NCI-H2107 treated with DMSO at 0.1 percent for 48 hours (cell line): ENCODE measurements around the gene XPO6.

ENCODE experiments used
- DNase-seq: peaks from one replicate; lab custom pipeline; 2025; ENCODE audit not compliant: unreplicated experiment; lab: John Stamatoyannopoulos, UW

XPO6 gene

GRCh38 chr16:28208824-28209223, 2.9 kb downstream of the XPO6 start:
- DNase-seq: no peak

- DNase-seq: no peak
Measured at GRCh38 chr16:28208131-28208530, 3.6 kb downstream of the XPO6 start.

DNA sequence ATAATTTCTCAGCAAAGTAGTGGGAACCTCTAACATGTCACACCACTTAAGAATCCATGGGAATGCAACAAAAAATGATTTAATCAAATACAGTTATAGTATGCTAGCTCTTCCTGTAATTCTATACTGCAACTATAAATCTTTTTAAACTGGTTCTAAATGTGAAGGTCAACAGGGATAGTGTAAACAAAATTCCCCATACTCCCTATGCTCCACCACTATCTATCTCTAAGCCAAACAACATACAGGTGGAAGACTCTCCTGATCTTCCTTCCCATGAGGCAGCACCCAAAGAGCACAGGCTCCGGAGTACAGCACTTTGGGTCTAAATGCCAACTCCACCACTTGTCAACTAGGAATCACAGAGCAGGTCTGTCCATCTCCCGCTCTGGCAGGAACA, 4.4 kb downstream of the XPO6 start:
- DNase-seq: no peak

DNA sequence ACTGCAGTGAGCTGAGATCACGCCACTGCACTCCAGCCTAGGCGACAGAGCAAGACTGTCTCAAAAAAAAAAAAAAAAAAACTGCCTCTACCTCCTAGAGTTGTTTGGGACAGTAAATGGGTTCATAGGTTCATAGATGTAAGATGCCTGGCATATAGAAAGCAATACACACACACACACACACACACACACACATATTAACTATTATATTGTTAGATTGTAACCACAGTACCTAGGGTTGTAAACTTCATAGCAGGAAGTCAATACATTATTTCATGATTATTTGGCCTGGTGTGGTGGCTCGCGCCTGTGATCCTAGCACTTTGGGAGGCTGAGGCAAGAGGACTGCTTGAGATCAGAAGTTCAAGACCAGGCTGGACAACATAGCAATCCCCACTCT, 5.8 kb downstream of the XPO6 start:
- no peak for DNase-seq

DNA sequence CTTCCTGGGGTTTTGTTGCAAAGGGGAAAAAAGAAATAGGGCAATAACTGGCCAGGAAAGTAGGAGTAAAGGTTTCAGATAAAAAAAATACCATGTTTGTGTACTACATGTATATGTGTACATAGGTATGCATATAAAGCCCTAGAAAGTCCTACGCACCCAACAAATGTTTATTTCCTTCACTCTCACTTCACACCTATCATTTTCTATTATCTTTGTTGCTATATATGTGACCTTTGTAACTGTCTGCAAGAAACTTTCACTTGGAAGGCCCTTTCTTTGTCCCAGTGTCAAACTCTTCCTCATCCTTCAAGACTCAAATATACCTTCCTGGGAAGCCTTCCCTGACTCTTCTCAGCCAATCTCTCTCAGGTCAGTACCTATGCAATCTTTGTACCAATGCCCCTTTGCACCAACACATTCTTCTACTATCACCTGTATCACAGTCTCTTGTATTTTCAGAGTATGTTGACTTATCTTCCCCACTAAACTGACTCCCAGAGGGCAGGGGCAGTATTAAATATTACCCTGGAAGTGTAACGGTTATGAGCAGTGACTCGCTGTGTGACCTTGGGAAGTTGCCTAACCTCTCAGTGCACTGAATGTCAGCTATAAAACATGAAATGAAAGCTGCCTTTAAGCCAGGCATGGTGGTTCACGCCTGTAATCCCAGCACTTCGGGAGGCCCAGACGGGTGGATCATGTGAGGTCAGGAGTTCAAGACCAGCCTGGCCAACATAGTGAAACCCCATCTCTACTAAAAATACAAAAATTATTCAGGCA, 6.5 kb downstream of the XPO6 start:
- no peak for DNase-seq

DNA sequence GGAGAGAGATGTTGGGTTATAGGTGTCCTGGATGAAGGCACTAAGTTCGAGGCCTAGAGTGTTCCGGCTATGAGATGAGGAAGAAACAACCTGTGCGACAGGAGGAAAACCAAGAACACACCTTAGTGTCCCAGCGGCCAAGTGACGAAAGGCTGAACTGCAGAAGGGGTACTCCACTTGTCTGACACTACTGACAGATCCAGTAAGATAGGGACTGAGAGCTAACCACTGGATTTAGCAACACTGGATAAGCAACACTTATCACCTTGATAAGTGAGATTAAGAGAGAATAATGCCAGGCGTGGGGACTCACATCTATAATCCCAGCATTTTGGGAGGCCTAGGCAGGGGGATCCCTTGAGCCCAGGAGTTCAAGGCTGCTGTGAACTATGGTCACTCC, 7.1 kb downstream of the XPO6 start:
- DNase-seq: no peak

DNA sequence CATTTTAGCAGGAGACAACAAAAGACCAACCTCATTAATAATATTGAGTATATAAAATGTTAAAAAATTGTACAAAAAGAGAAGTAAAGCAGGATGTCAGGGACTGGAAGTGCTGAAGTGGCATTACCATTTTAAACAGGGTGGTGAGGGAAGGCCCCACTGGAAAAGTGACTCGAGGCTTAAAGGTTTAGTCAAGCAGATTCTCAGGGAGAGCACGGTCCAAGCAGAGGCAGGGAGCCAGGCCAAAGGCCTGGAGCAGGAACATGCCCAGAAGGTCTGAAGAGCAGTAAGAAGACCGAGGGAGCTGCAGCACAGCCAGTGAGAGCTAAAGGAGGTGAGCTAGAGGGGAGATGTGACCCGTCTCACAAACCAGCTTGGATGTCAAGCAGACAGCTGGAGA, 7.6 kb downstream of the XPO6 start:
- no peak for DNase-seq

GRCh38 chr16:28202147-28202746, 9.5 kb downstream of the XPO6 start:
- DNase-seq: no peak

DNA sequence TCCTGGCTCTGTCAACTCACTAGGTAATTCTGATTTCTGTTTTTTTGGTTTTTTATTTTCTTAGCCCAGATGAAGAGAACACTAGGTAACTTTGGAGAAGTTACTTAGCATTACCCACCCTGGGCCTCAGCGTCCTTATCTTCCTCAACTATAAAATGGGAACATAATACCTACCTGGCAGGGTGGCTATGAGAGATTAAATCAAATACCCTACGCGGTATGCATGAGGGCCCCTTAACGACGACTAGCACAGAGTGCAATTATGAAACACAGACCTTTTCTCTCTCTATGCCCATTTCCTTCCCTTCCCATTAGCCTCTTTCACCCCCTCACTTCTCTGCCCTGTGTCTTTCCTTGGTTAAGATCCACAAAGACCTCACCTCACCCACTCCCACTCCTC, 11.1 kb downstream of the XPO6 start:
- DNase-seq: no peak

- DNase-seq: no peak
Measured at GRCh38 chr16:28196387-28196987, 15.3 kb downstream of the XPO6 start.

DNA sequence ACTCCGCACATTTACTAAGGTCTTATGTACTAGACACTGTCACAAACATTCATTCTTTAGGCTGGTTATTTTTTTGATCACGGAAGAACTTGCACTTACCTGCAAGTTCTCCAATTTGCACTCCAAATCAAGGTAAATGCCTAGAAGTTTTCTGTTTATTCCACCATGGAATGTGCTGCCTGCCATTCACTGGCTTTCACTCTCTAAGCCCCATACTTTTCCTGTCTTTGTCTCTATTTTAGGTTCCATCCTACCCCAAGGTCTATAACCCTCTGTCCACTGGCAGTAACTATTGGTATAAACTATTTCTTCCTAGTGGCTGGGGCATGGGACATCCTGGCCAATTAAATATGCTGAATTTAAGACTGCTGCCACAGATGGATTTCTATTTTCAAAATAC, 15.9 kb downstream of the XPO6 start:
- DNase-seq: no peak

DNA sequence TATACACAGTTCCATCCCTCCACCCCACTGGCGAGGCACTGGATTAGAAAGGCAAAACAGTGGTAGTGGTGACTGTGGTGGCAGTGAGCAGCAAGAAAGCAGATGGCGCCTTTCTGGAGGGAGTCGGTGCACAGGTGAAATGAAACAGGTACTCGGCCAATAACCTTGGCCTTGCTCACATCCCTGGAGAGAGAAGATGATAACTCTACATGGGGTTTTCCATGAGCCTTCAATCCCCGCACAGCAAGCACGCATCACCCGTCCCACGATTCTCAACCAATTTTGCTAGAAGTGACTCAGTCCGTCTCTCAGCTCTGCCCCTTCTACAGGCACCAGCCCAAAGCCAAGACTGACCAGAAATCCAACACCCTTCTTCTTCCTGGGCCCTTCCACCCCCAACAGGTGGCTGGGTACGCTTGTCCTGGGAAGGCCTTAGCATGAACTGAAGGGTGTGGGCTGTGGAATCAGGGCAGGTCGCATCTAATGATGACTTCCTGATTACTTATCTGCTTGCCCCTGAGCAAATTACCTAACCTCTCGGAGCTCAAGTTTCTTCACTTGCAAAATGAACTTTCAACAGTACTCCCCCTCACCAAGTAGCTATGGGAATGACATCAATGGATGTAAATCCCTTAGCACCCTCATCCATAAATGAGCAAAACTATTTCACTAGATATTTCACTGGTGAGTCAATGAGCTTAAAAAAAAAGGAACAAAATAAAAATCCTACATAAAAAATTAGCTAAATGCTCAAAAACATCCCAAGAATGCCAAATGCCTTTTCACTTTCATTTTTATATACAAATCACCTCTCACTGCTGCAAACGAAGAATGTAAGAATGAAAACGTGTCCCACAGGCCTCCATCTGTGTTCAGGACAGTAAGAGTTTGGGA, 18.0 kb downstream of the XPO6 start:
- DNase-seq: no peak

GRCh38 chr16:28192806-28193529, 18.8 kb downstream of the XPO6 start:
- no peak for DNase-seq

GRCh38 chr16:28191364-28191960, 20.3 kb downstream of the XPO6 start:
- DNase-seq: no peak

GRCh38 chr16:28189245-28189644, 22.5 kb downstream of the XPO6 start:
- DNase-seq: no peak

GRCh38 chr16:28188085-28188916, 23.5 kb downstream of the XPO6 start:
- DNase-seq: no peak

DNA sequence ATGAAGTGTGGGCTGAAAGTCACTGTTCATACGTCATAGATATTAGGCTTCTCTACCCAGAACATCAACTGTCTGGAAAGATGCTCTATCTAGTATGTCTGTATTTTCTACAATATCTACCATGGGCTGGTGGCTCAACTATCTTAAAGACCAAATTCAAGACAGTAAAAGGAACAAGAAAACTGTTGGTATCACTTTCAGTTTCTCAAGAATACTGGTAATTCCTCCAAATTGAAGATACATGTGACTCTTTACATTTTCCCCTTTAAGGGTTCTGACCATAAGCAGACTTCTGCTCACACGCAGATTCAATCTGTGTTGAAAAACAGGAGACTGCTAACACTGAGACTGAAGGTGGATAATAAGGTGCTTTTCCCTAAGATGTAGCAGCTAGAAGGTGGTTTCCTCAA, 24.2 kb downstream of the XPO6 start:
- no peak for DNase-seq

DNA sequence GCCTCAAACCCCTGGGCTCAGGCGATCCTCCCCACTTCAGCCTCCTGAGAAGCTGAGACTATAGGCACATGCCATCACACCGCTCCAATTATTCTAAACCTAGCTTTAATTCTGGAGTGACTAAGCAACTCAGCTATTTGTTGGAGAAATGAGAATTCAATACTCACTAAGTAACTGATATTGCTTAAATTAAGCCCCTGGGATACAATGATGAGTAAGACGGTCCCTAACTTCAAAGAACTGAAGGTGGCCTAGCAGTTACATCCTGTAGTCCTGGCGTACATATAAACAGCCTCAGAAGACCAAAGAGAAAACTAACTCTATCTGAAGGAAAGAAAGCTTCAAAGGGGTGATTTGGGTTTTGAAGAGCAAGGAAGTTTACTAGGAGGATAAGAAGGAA, 25.0 kb downstream of the XPO6 start:
- DNase-seq: no peak

- DNase-seq: no peak
Measured at GRCh38 chr16:28185696-28186095, 26.1 kb downstream of the XPO6 start.

- DNase-seq: no peak
Measured at GRCh38 chr16:28184625-28185024, 27.1 kb downstream of the XPO6 start.
